ENCODE measurements around the gene UNC119B.
"Not testable (repeated sequence)": the region's sequence is repeated elsewhere in the genome, so short reads cannot be mapped to it uniquely, and the experiment has no call there.

The UNC119B gene

DNA sequence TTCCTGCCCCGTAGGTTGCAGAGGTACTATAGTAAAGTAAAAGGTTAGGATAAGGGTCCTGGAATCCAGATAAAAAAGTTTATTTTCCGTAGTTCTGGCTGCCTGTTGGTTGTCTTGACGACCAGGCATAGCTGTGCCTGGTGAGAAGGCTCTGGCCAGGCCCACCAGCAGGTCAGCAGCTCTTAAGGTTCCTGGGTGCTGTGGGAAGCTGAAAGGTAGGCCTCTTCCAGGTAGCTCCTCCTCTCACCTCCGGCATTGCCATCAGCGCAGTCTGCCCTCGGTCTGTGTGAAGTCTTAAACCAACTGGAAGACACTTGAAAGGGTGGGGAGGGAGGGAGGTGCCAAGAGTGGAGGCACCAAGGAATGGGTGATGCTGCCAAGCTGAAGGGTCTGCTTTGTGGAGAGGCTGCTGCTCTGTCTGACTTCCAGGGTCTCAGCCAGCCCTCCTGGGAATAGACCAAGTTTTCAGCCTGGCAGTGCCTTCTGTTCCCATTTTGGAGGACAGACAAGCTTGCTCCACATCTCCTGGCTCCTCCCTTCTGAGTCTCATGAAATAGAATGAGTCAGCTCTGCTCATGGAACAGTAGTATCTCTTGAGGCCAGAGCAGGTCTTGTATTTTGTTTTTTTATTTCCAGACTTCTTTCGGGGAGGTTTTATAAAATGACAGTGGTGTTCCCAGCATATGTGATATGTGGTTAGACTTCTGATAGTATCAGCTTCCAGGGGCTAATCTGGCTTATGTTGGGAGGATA is 10.2 kb downstream of the UNC119B start:
- no peak for DNase-seq

DNA sequence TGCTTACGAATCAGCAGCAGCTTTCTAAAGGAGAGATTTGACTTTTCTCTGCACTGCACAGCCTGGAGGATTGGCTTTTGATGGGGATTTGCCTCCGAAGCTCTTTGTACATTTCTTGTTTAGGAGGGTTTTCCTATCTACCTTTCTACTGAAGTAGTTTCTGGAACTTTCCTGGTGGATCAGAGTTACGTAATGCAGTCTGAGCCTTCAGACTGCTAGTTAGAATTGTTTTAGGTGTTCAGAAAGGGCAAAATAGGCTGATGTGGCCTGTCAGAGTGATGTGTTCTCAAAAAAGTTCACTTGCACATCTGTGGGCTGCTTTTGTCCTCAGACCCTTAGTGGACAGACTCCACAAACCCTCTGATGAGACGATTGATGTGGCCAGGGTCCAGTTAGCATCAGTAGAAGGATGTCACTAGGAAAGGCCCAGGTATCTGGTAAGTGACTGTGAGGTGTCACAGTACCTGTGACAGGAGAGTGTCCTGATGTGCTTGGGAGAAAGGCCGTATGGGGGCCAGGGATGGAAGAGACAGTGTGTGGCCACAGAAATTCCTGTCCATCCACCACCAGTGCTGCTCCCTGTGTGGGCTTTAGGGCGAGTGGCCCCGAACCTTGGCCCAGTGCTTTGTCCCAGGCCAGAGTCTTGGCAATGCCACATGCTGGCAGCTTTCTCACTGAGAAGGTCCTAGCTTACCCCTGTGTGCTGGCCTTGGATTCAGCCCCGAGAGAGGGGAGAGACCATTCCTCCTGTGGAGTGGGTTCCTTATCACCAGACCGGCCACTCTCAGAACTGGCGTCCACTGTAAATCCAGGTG is 10.9 kb downstream of the UNC119B start:
- no peak for DNase-seq

DNA sequence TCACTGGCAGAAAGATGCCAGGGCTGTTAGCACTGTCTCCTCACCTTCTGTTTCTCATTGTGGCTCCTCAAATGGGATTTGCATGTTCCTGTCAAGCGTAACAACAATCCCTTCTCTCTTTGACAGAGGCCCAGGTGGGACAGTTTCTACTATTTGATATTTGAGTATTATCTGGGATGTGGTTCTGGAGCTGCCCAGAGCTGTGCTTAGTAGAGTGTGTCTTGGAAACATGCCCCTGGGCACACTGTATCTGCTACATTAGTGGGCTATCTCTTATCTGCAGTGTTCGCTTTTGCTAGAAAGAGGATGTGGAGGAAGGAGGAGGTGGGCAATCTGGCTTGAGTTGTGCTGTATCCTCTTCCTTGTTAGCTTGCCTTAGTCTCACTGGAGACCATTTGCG is 11.6 kb downstream of the UNC119B start:
- no peak for DNase-seq

DNA sequence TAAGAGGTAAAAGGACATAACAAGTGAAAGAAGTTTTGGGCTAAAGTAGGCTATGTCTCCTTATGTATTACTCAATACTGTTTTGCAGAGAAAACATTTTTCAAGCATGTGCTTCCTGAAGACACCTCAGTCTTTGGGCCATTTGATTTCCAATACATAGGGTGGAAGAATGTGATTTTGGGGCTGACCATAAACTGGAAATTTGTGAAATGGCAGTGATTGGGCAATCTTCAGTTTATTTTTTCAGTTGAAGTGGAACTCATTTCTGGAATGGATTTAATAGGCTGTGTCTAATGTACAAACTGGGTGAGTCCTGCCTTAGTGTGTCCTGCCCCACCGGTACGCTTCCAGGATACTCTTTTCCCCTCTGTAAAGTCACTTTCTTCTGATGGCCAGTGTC is 12.5 kb downstream of the UNC119B start:
- DNase-seq = no peak

DNA sequence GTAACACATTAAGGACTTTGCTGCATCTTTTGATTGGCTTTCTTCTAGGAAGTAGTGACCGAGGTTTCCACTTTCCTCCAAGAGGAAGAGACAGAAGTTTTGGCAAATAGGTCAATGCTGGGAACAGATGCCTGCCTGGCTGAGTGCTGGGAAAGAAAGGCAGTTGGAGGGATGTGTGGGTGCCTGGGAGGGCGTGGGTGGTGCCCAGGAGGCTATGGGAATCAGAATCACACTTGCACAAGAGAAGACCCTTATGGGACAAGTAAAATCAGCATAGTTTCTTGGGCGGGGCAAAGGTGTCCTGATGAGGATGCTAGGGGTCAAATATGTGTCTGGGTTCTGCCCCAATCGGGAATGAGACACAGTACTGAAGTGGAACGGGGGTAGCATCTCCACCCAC is 14.5 kb downstream of the UNC119B start:
- DNase-seq = no peak

DNA sequence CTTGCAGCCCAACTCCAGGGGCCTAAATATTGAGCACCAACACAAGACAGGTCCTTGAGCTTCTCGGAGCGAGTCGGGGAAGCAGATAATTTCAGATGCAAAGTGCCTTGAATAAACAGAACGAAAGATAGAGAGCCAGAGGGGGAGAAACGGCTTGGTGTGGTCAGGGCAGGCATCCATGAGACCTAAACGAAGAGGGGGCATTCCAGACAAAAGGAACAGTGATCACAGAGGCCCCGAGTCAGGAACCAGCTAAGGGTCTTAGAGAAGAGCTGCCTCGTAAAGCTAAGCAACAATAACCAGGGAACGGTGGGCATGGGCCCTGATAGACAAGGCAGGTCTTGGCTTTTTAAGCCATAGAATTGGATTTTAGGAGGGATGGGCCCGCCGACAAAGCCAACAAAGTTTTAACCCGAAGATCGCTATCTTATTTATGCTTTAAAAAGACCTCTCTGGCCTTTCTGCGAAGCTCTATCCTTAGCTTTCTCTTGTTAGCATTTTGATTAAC is 14.9 kb downstream of the UNC119B start:
- no peak for DNase-seq

DNA sequence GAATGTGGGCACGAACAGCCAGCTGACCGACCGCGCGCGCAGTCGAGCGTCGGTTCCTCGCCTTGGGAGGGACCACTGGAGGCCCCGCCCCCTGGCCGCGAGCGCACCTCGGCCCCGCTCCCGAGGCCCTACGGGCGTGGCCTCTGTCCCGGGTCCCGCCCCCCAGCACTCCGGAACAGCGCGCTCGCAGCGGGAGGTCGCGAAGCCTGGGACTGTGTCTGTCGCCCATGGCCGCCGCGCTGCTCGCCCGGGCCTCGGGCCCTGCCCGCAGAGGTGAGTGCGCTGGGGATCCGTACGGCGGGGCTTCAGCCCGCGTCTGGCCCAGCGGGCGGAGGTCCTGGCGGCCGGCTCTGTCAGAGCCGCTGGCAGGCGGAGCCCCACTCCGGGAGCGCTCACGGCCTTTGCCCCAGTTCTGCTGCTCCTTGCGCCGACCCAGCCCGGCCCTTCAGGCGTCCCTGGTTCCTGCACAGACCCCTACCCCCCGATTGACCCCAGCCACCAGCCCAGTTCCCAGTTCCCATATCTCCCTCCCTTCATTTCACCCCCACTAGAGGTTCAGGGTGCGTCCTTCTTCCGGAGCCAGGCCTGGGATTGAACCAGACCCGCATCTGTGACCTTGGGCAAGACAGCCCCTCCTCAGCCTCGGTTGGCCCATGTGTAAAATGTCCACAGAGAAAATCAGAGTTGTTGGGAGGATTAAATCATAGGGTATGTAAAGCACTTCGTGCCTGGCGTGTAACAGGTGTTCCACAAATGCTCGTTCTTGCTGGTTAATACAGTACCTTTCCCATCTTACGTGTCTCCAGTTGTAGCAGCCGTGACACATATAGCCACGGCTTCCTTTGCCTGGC is 15.6 kb downstream of the UNC119B start, which contains the start of gene ACADS:
Gene ACADS, plus strand, starts transcription at position 168 of the 851 bp plus-strand sequence. Its CDS starts 60 bp downstream, at position 228.
- peak; percentile 90 for DNase-seq

DNA sequence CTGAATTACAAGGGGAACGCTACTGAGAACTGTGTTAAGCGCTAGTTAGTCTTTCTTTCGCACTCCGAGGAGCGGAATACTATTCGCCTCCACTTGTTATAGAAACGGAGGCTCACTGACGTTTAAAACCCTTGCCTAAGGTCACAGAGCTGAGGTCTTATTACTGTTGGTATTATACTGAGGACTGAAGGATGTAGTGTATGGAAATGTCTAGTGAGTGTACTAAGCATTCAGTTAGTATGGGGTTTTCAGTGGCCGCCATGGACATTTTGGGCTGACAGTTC is 16.2 kb downstream of the UNC119B start:
- DNase-seq = no peak

DNA sequence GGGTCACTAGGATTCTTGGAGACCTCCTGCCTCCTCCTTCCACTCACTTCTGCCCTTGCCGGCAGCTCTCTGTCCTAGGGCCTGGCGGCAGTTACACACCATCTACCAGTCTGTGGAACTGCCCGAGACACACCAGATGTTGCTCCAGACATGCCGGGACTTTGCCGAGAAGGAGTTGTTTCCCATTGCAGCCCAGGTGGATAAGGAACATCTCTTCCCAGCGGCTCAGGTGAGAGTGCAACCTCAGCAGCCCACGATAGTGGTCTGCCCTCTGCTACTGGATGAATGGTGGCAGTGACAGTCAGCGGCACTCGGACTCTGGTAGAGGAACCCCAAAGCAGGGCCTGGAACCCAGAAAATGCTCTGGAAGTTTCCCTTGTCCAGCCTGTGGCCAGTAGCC is 16.7 kb downstream of the UNC119B start:
- DNase-seq = no peak

DNA sequence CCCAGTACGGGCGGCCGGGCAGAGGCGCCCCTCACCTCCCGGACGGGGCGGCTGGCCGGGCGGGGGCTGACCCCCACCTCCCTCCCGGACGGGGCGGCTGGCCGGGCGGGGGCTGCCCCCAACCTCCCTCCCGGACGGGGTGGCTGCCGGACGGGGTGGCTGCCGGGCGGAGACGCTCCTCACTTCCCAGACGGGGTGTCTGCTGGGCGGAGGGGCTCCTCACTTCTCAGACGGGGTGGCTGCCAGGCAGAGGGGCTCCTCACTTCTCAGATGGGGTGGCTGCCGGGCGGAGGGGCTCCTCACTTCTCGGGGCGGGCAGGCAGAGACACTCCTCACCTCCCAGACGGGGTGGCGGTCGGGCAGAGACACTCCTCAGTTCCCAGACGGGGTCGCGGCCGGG is 21.9 kb downstream of the UNC119B start:
- not testable (repeated sequence) for DNase-seq

DNA sequence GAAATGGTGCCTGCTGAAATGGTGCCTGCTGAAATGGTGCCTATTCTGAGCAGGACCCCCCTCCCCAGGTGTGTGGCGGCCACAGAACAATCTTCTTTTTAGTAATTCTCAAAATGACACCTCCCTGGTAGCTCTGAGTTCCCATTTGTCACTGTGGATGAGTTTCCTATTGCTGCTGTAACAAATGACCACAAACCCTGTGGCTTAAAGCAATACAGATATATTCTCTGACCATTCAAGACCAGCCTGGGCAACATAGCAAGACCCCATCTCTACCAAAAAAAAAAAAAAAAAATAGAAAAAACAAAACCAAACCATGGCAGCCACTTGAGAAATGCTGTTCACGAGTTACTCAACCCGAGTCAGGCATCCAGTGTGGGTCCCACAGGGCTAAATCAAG is 23.3 kb downstream of the UNC119B start:
- no peak for DNase-seq

DNA sequence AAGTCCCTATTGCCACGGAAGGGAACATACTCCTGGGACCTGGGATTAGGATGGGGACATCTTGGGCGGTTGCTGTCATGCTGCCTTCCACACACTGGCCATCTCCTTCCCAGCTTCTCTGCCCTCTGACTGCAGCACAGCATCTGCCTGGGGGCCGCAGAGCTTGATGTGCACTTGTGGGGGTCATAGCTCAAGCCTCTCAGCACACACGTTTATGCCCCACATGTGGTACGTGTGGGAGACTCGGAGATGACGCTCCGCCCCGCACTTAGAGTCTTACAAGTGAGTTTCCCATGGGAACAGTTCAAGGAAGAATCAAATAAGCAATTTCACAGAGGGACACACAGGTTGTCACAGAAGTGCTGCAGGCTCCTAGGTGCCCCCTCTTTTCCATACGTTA is 24.0 kb downstream of the UNC119B start:
- DNase-seq = no peak

DNA sequence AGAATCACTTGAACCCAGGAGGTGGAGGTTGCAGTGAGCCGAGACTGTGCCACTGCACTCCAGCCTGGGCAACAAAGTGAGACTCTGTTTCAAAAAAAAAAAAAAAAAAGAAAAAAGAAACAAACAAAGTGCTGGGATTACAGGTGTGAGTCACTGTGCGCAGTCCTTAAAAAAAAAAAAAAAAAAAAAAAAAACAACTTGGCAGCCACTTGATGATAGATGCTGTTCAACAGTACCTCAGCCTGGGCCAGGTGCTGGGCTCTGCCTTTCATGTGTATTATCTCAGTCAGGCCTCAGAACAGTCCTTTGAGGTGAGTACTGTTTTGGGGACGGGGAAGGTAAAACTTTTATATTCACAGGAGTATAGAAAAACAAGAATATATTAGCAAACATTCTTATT is 24.9 kb downstream of the UNC119B start:
- no peak for DNase-seq

DNA sequence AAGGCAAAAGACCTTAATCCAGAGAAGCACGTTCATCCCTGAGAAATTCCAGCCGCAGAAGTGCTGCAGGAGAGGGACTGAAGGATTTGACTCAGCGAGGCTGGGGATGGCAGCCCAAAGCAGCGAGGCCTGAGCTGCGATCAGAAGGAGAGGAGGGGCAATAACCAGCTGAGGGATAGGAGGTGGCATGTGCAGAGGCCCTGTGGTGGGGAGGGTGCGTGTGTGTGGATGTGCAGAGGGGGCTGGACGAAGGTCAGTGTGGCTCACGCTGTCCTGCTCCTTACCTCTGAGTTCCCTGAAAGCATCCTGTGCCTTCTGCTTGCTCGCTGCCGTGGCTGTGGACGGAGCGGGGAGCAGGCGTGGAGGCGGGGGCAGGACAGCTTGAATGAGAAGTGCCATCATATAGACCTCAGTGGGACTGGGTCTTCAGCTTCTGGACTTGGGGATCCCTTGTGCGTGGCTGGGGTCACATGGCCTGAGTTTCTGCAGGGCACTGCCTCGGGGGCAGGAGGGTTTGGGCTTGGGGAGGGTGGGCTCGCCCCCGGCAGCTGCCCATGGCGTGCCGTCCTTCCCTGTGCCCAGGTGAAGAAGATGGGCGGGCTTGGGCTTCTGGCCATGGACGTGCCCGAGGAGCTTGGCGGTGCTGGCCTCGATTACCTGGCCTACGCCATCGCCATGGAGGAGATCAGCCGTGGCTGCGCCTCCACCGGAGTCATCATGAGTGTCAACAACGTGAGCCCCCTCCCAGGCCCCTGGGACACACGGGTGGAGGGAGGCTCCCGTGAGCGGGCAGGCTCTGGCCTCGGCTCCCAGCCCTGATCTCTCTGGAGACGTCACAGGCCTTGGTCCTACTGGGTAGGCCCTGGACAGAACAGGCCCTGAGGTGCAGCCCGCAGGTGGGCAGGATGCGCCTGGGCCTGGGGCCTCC is 26.4 kb downstream of the UNC119B start:
- DNase-seq = no peak

DNA sequence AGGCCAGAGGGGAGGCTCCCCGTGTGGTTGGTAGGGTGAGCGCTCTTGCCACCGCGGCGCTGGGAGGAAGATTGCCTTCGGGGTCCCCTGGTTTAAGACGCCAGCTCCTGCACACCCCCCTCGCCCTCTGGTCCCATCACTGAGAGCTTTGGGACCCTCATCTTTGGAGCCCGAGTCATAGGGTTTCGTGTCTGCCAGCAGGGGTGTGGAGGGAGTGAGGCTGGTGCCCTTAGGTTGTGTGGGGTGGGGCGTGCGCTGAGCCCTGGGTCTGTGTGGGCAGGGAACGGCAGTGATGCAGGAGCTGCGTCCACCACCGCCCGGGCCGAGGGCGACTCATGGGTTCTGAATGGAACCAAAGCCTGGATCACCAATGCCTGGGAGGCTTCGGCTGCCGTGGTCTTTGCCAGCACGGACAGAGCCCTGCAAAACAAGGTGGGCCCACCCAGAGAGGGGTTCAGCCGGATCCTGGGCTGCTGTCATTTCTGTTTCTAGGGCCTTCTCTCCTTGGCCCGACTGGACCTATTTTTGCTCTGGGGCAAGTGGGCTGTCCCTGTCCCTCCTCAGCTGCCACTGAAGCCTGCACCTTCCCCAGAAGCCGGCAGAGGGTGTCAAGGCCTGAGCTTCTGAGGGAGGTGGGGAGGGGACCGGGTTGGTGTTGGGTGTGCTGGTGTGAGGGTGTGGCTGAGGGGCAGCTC is 27.4 kb downstream of the UNC119B start:
- no peak for DNase-seq

DNA sequence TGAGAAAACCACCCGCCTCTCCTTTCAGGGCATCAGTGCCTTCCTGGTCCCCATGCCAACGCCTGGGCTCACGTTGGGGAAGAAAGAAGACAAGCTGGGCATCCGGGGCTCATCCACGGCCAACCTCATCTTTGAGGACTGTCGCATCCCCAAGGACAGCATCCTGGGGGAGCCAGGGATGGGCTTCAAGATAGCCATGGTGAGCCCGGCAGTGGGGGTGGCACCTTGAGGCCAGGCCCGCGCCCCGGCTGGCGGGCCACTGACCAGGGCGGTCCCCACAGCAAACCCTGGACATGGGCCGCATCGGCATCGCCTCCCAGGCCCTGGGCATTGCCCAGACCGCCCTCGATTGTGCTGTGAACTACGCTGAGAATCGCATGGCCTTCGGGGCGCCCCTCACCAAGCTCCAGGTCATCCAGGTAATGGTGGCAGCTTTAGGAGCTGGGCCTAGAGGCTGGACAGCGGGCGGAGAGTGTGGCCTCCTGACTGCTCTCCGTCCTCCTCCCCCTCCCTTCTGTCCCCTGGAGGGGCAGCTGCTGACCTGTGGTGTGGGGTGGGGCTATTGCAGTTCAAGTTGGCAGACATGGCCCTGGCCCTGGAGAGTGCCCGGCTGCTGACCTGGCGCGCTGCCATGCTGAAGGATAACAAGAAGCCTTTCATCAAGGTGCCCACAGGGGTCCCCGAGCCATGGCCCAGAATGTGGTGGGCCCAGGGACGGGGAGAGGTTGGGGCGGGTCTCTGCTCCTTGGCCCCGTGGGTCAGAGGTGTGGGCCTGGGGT is 28.2 kb downstream of the UNC119B start:
- no peak for DNase-seq

DNA sequence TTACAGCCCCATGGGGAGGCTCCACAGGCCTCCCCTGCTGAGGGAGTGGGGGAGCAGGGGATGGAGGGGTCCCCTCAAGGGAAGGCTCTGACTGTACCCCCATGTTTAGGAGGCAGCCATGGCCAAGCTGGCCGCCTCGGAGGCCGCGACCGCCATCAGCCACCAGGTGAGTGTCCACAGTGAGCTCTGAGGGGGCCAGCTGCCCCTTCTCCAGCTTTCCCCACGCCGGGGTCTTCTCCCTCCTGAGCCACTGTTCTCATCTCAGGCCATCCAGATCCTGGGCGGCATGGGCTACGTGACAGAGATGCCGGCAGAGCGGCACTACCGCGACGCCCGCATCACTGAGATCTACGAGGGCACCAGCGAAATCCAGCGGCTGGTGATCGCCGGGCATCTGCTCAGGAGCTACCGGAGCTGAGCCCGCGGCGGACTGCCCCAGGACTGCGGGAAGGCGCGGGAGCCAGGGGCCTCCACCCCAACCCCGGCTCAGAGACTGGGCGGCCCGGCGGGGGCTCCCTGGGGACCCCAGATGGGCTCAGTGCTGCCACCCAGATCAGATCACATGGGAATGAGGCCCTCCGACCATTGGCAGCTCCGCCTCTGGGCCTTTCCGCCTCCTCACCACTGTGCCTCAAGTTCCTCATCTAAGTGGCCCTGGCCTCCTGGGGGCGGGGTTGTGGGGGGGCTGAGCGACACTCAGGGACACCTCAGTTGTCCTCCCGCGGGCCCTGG is 28.9 kb downstream of the UNC119B start:
- DNase-seq = no peak

DNA sequence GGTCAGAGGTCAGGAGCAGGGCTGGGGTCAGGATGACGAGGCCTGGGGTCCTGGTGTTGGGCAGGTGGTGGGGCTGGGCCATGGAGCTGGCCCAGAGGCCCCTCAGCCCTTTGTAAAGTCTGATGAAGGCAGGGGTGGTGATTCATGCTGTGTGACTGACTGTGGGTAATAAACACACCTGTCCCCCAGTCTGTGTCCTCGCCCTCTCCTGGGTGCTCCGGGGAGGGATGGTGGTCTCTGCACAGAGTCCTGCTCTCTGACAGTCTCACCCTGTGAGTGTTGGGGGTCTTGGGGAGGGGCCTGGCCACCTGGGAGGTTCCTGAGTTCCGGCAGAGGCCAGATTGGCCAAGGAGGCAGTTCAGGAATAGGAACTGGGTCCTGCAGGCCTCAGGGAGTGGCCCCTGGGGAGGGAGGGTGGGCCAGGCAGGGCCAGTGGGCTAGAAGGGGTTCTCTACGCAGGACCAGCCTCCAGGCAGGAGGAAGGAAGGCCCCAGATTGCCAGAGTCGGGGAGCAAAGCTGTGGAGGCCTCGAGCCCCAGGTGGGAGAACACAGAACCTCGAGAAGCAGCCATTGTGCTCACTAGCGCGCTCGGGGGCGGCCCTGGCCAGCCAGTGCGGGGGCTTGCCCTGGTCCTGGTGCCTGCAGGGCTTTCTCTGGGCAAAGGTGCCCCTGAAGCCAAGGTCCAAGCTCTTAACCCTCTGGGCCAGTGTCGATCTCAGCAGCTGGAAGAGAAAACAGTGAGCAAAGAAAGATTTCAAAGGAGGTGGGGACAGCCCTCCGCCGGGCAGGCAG is 29.8 kb downstream of the UNC119B start:
- DNase-seq = no peak

DNA sequence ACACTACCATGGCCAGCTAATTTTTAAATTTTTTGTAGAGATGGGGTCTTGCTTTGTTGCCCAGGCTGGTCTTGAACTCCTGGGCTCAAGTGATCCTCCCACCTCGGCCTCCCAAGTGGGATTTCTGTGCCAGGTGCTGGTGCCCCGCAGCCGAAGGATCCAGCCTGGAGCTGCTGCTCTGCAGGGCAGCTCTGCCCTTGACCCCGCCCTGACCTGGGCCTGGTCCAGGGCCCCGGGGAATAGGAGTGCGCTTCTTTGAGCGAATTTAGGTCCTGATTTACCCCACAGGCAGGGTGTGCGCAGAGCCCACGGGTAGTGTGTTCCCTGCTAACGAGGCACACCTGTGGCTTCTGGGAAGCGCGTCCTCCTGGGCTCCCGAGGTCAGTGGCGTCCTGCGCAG is 30.6 kb downstream of the UNC119B start:
- no peak for DNase-seq
